Breast epithelium (tissue), 4 donors: ENCODE results near the gene B4GALNT3. TPM values are rescaled to one million over a fixed set of nuclear protein-coding genes. Genes with fewer than 3 reads are reported as not detected.

Source experiments
- DNase-seq, 2 donors: peaks; one replicate each; pipeline ENCODE4 v3.0.0-alpha.2; 2019; ENCODE audit warnings: low spot score in 2 of 2
- H3K27ac ChIP-seq, 2 donors: fragments of 200-600 bp; sonication (generic) in 1 of 2; one replicate each; pipeline ENCODE4 v1.5.1; 2016 to 2019; ENCODE audit warnings: mild to moderate bottlenecking in 1 of 2
- H3K27me3 ChIP-seq, 2 donors: fragments of 200-600 bp; sonication (generic) in 1 of 2; one replicate each; pipeline versions ENCODE4 v1.5.1 to v1.6.0; 2017 to 2019; ENCODE audit warnings: control low read depth in 1 of 2, mild to moderate bottlenecking in 1 of 2
- H3K36me3 ChIP-seq: fragments of 200-600 bp; one replicate; pipeline ENCODE4 v1.5.1; 2019
- H3K4me1 ChIP-seq, 2 donors: fragments of 200-600 bp; sonication (generic); one replicate each; pipeline ENCODE4 v1.5.1; 2016 to 2019; ENCODE audit warnings: control low read depth in 1 of 2
- H3K4me3 ChIP-seq, 3 donors: fragments of 200-600 bp; sonication (generic); 1 replicate in 2 of 3; 2 replicates in 1 of 3; pipeline ENCODE4 v1.5.1; 2016 to 2019; ENCODE audit warnings: mild to moderate bottlenecking in 3 of 3, moderate library complexity in 2 of 3
- H3K9me3 ChIP-seq, 2 donors: fragments of 200-600 bp; sonication (generic) in 1 of 2; one replicate each; pipeline ENCODE4 v1.5.1; 2016 to 2019; ENCODE audit warnings: control low read depth in 1 of 2
- POLR2A ChIP-seq: fragments of 450-650 bp; IDR thresholded peaks from one replicate; pipeline ENCODE4 v1.6.1; 2016; ENCODE audit warnings: antibody characterized with exemption, mild to moderate bottlenecking, moderate library complexity
- POLR2AphosphoS5 ChIP-seq, 3 donors: sonication (generic); formaldehyde crosslinking; IDR thresholded peaks; one replicate each; pipeline ENCODE4 v1.6.1; 2017; ENCODE audit warnings: antibody characterized with exemption in 3 of 3
- intact Hi-C: fragments of 100-400 bp; cut with DNase I; formaldehyde crosslinking; loops from one replicate; pipeline ENCODE4 v1.15.1; 2023; ENCODE audit warnings: low total_unique reads
- total RNA-seq, 3 donors: library from RNA; depleted of rRNA; stranded (reverse); fragments of >200 nt; gene quantifications; one replicate each; pipeline ENCODE4 v1.1.0, GENCODE V29; 2016
- TF ChIP-seq, protein P1 (sequence below), 3 donors: fragments of 450-650 bp; IDR thresholded peaks; one replicate each; pipeline ENCODE4 v1.5.1; 2016 to 2017; ENCODE audit warnings: antibody characterized with exemption in 3 of 3, mild to moderate bottlenecking in 3 of 3, moderate library complexity in 3 of 3

B4GALNT3 gene
- total RNA-seq, 3 donors from 2014 or later = 0.16 to 5.9 (median 4.6) TPM

DNA sequence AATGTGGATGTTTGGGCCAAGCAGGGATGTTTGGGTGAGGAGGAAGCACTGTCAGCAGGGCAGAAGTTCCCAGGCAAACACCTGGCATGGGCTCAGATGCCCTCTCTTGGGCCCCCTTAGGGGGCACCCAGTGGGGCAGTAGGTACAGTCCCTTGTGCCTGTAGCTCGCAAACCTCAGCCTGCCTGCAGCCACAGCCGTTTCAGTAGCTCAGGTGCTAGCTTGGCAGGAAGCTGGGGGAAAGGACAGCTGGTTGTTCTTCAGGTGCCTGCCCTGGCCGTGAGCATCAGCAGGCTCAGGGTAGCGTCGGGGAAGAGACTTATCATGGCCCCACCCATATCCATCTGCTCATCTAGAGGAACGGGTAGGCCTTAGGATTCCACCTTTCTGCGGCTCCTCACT lies 67.5 kb downstream of the B4GALNT3 start:
- peaks cover under 1 to 3% of the 10 kb centered on the region in 2 donors for H3K9me3 ChIP-seq
- H3K27ac ChIP-seq = no peak overlapping the region
- intact Hi-C loops = no loop called here
- no peak overlapping the region for H3K4me3 ChIP-seq
- no peaks in the 10 kb centered on the region for H3K4me1 ChIP-seq
- H3K27me3 ChIP-seq = no peaks in the 10 kb centered on the region
- no peak for DNase-seq
- TF ChIP-seq, protein P1, sequence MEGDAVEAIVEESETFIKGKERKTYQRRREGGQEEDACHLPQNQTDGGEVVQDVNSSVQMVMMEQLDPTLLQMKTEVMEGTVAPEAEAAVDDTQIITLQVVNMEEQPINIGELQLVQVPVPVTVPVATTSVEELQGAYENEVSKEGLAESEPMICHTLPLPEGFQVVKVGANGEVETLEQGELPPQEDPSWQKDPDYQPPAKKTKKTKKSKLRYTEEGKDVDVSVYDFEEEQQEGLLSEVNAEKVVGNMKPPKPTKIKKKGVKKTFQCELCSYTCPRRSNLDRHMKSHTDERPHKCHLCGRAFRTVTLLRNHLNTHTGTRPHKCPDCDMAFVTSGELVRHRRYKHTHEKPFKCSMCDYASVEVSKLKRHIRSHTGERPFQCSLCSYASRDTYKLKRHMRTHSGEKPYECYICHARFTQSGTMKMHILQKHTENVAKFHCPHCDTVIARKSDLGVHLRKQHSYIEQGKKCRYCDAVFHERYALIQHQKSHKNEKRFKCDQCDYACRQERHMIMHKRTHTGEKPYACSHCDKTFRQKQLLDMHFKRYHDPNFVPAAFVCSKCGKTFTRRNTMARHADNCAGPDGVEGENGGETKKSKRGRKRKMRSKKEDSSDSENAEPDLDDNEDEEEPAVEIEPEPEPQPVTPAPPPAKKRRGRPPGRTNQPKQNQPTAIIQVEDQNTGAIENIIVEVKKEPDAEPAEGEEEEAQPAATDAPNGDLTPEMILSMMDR (IDR thresholded peaks at IDR 0.05) = no peak
- TF ChIP-seq POLR2A = no peak
- no peak for TF ChIP-seq POLR2AphosphoS5 (IDR thresholded peaks at IDR 0.05)
- H3K36me3 ChIP-seq = no peaks in the 10 kb centered on the region

DNA sequence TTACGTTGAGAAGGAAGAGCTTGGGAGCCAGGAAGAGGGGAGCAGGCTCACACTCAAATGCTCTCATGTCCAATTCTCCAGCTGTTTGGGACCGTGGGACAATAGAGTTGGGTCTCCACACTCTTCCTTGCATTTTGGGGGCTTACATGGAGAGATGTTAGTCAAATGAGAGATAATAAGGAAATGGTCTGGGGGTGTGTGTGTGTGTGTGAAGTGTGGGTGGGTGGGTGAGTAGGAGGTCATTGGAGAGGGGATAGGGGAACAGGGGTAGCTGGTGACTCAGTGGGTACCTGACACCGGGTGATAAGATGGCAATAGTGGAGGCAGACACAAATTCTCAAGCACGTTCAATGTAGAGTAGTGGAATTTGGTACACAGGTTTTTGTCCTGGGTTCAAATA lies 68.0 kb downstream of the B4GALNT3 start:
- no peaks in the 10 kb centered on the region for H3K27me3 ChIP-seq
- no peak for DNase-seq
- intact Hi-C loops = no loop called here
- no peaks in the 10 kb centered on the region for H3K36me3 ChIP-seq
- no peaks in the 10 kb centered on the region for H3K4me1 ChIP-seq
- TF ChIP-seq, protein P1 (IDR thresholded peaks at IDR 0.05) = no peak
- TF ChIP-seq POLR2A = no peak
- no peak for TF ChIP-seq POLR2AphosphoS5 (IDR thresholded peaks at IDR 0.05)
- no peak overlapping the region for H3K27ac ChIP-seq
- H3K9me3 ChIP-seq = peaks cover 5 to 6% of the 10 kb centered on the region in 2 donors
- no peak overlapping the region for H3K4me3 ChIP-seq

- Histone ChIP-seq H3K4me1 (no peaks in the 10 kb centered on the region), H3K27ac (no peak overlapping the region), H3K36me3 (no peaks in the 10 kb centered on the region), H3K4me3 (no peak overlapping the region), H3K27me3 (no peaks in the 10 kb centered on the region), H3K9me3 (peaks cover 5 to 6% of the 10 kb centered on the region in 2 donors)
- no peak for DNase-seq
- intact Hi-C loops = no loop called here
- TF ChIP-seq POLR2A (no peak), POLR2AphosphoS5 (IDR thresholded peaks at IDR 0.05) (no peak)
- TF ChIP-seq, protein P1 (IDR thresholded peaks at IDR 0.05) = no peak
Measured at GRCh38 chr12:530308-530707, 70.6 kb downstream of the B4GALNT3 start.

DNA sequence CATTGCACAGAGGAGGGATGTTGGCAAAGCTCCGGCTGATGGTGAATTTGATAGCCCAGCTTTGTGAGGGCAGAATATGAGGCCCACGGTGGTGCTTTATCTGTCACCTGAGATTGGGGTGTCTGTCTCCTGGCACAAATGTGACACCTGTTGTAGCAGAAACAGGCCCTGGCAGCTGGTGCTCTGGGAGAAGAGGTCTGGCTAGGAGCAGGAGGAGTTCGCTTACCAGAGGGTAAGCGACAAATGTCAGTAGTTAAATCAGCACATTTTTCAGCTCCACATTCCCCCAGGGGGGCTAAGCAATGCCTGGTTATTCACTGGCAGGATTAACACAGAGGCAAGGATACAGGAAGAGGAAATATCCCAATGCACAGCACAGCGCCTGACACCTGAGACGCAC lies 71.1 kb downstream of the B4GALNT3 start:
- H3K9me3 ChIP-seq = peaks cover 5 to 6% of the 10 kb centered on the region in 2 donors
- TF ChIP-seq, protein P1 (IDR thresholded peaks at IDR 0.05) = no peak
- TF ChIP-seq POLR2A (no peak), POLR2AphosphoS5 (IDR thresholded peaks at IDR 0.05) (no peak)
- no peaks in the 10 kb centered on the region for H3K36me3 ChIP-seq
- no peak overlapping the region for H3K4me3 ChIP-seq
- no peak overlapping the region for H3K27ac ChIP-seq
- H3K4me1 ChIP-seq = no peaks in the 10 kb centered on the region
- H3K27me3 ChIP-seq = no peaks in the 10 kb centered on the region
- DNase-seq = no peak
- intact Hi-C loops = no loop called here

GRCh38 chr12:531951-532585 lies 72.3 kb downstream of the B4GALNT3 start:
- Histone ChIP-seq H3K4me3 (no peak overlapping the region), H3K36me3 (no peaks in the 10 kb centered on the region), H3K27ac (no peak overlapping the region), H3K27me3 (no peaks in the 10 kb centered on the region), H3K4me1 (no peaks in the 10 kb centered on the region), H3K9me3 (peaks cover 5 to 6% of the 10 kb centered on the region in 2 donors)
- intact Hi-C loops = no loop called here
- DNase-seq = no peak
- no peak for TF ChIP-seq POLR2AphosphoS5 (IDR thresholded peaks at IDR 0.05)
- TF ChIP-seq, protein P1 (IDR thresholded peaks at IDR 0.05) = no peak
- no peak for TF ChIP-seq POLR2A
